ENCODE results near the gene SLC6A15.
A peak's percentile ranks its signal among the peaks of the same experiment; 100 is the strongest.

DNA sequence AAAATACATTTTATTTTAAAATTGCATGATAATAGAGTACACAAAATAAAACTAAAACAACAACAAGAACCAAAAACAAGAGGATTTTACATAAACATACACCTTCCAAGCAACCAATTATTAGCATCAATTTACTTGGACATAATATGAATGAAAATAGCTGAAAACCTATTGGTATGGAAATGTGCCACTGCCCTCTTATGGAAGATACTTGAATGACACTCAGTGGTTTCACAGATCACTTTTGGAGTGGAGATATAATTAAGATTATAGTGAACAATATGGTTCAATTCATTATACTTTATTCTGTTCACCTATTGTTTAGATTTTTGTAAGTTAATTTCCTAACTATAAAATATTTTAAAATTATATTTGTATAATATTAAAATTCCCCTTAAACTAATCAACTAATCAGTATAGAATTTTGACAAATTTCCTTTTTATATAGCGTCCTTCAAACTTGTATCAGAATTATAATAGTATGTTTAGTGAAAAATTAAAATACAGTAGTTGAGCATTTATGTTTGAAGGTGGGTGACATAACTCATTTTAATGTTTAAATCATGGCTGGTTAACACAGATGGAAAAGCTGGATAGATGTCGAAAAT lies 70.1 kb downstream of the SLC6A15 start:
- TF ChIP-seq, protein P1, sequence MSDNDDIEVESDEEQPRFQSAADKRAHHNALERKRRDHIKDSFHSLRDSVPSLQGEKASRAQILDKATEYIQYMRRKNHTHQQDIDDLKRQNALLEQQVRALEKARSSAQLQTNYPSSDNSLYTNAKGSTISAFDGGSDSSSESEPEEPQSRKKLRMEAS (IDR thresholded peaks at IDR 0.05; ENCODE audit: low read depth) = no peak
- TF ChIP-seq, protein P2, sequence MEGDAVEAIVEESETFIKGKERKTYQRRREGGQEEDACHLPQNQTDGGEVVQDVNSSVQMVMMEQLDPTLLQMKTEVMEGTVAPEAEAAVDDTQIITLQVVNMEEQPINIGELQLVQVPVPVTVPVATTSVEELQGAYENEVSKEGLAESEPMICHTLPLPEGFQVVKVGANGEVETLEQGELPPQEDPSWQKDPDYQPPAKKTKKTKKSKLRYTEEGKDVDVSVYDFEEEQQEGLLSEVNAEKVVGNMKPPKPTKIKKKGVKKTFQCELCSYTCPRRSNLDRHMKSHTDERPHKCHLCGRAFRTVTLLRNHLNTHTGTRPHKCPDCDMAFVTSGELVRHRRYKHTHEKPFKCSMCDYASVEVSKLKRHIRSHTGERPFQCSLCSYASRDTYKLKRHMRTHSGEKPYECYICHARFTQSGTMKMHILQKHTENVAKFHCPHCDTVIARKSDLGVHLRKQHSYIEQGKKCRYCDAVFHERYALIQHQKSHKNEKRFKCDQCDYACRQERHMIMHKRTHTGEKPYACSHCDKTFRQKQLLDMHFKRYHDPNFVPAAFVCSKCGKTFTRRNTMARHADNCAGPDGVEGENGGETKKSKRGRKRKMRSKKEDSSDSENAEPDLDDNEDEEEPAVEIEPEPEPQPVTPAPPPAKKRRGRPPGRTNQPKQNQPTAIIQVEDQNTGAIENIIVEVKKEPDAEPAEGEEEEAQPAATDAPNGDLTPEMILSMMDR (IDR thresholded peaks at IDR 0.05) = peak; percentile 91
- TF ChIP-seq GABPA (IDR thresholded peaks at IDR 0.05; ENCODE audit: low read depth) (no peak), POLR2AphosphoS5 (IDR thresholded peaks at IDR 0.05; ENCODE audit: low read depth, low read length) (no peak), SMC3 (IDR thresholded peaks at IDR 0.05; ENCODE audit: low read depth, low read length) (peak; percentile 76), RAD21 (IDR thresholded peaks at IDR 0.05; ENCODE audit: low read length) (peak; percentile 96), FOXJ3 (CRISPR knock-in tag; IDR thresholded peaks at IDR 0.05) (no peak)
- TF ChIP-seq, protein P3, sequence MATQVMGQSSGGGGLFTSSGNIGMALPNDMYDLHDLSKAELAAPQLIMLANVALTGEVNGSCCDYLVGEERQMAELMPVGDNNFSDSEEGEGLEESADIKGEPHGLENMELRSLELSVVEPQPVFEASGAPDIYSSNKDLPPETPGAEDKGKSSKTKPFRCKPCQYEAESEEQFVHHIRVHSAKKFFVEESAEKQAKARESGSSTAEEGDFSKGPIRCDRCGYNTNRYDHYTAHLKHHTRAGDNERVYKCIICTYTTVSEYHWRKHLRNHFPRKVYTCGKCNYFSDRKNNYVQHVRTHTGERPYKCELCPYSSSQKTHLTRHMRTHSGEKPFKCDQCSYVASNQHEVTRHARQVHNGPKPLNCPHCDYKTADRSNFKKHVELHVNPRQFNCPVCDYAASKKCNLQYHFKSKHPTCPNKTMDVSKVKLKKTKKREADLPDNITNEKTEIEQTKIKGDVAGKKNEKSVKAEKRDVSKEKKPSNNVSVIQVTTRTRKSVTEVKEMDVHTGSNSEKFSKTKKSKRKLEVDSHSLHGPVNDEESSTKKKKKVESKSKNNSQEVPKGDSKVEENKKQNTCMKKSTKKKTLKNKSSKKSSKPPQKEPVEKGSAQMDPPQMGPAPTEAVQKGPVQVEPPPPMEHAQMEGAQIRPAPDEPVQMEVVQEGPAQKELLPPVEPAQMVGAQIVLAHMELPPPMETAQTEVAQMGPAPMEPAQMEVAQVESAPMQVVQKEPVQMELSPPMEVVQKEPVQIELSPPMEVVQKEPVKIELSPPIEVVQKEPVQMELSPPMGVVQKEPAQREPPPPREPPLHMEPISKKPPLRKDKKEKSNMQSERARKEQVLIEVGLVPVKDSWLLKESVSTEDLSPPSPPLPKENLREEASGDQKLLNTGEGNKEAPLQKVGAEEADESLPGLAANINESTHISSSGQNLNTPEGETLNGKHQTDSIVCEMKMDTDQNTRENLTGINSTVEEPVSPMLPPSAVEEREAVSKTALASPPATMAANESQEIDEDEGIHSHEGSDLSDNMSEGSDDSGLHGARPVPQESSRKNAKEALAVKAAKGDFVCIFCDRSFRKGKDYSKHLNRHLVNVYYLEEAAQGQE (IDR thresholded peaks at IDR 0.05; ENCODE audit: low read depth, low read length) = no peak
